ENCODE measurements around the gene FBXW8.

The FBXW8 gene

DNA sequence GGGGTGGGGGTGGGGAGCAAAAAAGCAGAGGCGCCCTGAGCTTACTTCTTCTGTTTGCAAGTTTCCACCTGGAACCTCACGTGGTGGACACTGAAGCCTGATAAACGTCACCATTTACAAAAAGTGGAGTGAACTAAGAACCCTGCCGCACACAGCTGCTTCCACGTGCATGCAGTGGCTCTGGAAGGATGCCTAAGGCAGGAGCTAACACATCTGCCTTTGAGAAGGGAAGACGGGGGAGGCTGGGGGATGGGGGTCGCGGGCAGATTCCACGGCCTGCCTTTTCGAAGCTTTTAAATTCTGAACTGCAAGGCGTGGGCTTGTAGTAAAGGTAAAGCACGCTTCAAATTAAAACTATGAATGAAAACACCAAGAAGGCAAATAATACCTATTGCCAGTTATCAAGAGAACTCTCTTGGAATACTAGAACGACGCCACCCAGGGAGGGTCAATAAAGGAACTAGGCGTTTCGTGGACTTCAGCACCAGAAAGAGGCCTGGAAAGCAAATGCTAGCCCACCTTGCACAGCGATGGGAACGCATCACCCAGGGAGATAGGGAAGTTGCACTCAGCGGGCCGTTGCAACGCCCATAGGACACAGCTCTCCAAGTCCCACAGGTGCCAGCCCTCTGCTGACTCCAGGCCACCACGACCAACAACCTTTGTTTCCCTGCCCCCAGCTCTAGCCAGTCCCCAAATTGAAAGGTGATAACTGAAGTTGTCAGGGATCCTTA, 126.7 kb downstream of the FBXW8 start:
- DNase-seq (ENCODE audit: low read depth in 2 of 2), result no peak

DNA sequence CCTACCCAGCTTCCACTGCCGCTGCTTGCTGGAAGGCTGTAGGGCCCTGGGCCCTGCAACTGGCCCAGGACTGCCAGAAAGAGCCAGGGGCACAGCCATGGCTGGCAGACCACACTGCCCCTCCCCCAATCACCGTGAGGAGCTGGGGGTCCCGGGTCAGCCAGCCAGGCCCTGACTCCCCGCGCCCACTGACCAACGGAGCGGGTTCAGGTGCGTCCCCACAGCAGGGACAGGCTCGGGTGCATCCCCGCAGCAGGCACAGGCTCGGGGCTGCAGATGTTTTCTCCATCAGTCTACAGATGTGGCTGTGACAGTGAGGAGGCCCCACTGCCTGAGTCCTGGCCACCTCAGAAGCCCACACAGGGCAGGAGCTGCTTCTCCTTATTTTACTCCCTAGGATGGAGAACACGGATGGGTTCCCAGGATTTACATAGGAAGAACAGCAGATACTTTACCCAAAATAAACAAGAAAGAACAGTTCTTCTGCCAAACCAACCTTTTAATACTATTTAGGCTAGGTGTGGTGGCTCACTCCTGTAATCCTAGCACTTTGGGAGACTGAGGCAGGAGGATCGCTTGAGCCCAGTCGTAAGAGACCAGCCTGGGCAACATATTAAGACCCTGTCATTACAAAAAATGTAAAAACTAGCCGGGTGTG, 127.4 kb downstream of the FBXW8 start:
- DNase-seq (ENCODE audit: low read depth in 2 of 2), result no peak

DNA sequence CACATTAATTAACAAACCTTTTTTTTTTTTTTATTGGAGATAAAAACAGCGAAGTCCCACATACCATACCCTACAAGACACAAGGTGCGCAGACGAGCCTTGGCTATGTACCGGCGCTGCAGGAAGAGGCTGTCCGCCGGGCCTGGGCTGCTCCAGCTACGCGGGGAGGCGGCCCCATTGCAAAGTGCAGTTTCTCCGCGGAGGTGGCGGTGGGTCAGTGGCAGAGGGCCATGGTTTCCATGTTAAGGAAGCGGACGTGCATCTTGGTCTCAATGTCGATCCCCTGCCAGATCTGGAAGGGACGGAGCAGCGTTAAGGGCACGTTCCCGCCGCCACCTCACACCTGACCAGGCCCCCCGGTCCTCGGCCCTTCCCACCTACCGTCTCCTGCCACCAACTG, 128.2 kb downstream of the FBXW8 start:
- no peak for DNase-seq (ENCODE audit: low read depth in 2 of 2)

DNA sequence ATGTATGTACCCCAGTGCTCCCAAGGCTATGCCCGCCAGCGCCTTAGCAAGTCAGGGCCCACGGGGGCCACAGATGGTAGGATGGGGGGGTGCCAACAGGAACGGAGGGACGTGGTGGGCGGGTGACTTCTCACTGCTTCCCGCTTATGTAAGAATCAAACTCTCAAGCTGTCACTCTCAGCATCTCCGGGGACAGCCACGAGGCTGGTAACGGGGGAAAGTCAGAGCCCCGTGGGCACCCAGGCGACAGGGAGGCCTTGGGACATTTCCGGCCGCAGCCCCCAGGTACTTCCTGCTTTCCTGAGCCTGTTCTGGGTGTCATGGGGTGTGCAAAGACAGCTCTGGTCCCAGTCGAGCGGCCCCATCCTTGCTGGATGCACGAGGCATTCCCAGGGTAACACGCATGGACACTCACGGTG, 129.2 kb downstream of the FBXW8 start:
- DNase-seq (ENCODE audit: low read depth in 2 of 2), result no peak

DNA sequence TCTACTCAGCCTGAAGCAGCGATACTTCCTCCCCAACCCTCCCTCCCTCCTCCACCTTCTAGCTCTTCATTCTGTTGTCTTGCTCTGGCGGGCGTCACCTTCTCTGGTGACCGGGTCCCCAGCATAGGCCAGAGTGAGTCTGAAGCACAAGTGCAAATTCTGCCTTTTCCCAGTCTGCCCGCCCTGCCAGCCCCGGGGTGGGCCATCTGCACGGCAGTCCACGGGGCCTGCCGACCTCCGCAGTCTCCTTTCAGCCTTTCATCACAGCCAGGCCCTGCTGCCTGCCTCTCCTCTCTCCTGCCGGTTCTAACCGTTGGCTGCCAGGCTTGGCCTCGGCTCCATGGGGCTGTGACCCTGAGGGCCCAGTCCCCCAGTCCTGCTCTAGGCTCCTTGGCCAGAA, 129.7 kb downstream of the FBXW8 start:
- no peak for DNase-seq (ENCODE audit: low read depth in 2 of 2)

DNA sequence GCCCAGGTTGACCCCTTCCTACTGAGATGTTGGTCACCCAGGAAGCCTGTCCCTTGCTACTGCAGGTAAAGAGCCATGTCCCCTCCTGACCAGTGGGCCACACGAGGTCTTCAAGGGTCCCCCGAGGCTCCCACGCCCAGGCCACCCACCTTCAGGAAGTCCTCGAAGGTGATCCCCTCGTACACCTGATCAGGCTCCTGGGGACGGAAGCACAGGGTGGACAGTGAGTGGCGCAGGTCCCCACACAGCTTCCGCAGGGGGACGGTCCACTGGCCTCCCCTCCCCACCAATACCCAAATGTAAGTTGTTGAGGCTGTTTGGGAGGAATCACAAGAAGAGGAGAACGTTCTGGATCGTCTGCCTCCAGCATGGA, 131.0 kb downstream of the FBXW8 start:
- no peak for DNase-seq (ENCODE audit: low read depth in 2 of 2)

DNA sequence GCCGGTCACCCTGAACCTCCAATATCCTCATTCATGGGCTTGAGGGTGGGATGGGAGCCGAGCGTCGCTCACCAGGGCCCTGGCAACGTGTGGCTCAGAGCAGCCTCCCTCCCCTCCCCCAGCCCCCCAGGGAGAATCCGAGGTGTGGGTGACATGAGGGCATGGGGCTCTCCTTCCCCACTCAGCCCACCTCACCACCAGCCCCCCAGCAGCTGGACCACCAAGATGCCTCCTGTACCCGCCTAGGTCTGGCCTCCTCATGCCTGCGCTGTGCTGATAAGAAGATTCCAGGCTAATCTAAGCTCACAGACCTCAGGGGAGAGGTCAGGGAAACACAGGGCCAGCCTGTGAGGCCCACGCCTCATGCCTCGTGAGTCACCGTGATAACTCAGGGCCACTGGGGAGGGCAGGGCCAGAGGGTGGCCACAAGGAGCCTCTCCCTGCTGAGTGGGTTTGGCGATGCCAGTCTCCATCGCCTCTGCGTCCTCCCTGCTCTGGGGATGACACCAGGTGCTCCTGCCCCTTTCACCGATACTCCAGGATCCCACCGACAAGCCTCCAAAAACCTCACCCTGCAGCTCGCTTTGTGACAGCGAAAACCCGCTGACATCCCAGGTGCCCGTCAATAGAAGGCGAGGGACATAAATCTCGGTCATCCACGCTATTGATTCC, 131.6 kb downstream of the FBXW8 start:
- no peak for DNase-seq (ENCODE audit: low read depth in 2 of 2)

DNA sequence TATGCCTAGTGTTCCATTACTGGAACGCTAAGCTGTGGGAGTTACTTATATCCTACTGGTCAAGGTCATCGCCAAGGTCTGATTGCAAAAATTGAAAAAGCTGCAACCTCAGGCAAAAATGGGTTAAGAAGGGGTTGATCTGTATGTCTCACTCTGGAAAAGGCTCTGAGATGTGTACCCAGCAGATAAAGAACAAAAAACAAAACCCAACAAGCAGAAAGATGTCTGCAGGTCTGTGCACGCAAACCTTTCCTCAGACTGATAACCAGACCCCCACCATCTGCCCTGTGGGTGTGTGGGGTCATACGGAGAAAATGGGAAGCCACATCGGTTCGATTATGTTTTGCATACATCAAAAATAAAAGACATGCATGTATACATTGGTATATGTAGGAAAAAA, 132.1 kb downstream of the FBXW8 start:
- DNase-seq (ENCODE audit: low read depth in 2 of 2), result no peak

DNA sequence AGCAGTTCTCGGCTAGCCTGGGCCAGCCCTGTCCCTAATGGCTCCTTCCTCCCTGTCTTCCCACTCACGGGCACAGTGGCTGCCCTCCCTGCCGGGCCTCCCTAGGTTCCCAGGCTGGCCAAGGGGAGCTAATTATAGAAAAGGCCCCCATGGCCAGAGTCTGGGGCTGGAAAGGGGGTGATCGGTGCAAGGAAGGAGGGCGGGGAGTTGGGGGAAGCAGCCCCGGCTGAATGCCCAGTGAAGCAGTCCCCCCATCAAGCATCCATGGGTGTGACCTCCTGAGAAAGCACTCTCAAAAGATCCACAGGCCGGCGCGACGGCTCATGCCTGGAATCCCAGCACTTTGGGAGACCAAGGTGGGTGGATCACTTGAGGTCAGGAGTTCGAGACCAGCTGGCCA, 133.6 kb downstream of the FBXW8 start:
- no peak for DNase-seq (ENCODE audit: low read depth in 2 of 2)

DNA sequence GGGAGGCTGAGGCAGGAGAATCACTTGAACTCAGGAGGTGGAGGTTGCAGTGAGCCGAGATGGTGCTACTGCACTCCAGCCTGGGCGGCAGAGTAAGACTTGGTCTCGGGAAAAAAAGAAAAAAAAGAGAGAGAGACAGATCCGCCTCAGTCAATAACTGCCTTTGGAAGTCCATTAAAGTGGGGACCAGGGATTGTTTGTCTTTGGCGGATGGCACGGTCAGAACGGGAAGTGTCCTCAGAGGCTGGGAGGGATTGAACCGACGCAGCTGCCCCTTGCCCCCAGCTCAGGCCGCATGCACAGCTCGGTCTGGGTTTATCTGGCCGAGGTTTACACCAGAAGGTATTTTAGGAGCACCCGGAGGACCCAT, 134.0 kb downstream of the FBXW8 start:
- DNase-seq (ENCODE audit: low read depth in 2 of 2), result no peak

DNA sequence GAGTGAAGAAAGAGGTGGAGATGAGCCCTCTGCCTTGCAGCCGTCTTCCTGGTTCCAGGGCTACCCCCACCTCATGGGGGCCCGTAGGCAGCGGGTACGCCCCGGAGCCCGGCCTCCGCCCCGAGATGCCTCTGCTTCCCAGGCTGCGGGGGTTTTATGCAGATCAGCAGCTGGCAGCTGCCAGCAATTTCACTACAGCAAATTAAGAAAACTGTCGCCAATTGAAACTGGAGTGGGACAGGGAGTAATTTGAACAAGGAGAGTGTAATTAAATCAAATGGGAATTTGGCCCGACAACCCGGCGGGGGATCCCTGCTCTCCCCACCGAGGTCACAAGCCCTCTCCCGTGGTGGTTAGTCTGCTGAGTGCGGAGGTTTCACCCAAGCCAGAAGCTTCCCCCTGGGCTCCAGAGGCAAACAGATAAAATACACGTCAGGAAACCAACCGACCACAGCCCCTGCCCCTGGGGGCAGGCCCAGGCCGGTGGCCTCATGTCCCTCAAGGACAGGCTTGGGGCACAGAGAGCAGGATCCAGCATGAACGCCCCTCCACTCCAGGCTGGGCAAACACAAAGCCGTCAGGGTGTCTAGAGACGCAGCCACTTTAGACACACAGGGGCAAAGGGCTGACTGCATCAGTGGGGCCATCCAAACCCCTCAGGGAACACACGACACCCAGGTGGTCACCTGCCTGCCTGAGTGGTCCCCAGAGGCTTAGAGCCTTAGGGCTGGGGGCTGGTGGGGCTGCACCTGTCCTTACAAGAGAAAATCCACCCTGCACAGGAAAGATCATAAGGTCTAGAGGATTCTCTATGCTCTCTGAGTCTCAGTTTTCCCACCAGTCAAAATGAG, 134.6 kb downstream of the FBXW8 start:
- DNase-seq (ENCODE audit: low read depth in 2 of 2), result no peak

DNA sequence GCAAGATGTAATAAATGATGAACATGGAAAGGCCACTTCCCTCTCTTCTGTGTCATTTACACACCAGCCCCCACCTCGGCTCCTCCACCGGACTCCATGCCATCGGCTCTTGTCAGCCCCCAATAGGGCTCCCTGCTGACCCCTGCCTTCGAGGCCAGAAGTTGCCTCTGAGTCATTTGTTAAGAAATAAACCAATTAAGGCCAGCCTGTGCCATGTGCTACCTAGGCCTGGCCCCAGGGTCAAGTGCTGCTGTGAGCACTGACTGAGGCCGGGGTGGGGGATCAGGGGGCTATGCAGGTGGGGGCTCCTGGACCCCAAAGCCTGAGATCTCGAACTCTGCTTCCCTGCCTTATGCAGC, 135.2 kb downstream of the FBXW8 start:
- DNase-seq (ENCODE audit: low read depth in 2 of 2), result no peak

DNA sequence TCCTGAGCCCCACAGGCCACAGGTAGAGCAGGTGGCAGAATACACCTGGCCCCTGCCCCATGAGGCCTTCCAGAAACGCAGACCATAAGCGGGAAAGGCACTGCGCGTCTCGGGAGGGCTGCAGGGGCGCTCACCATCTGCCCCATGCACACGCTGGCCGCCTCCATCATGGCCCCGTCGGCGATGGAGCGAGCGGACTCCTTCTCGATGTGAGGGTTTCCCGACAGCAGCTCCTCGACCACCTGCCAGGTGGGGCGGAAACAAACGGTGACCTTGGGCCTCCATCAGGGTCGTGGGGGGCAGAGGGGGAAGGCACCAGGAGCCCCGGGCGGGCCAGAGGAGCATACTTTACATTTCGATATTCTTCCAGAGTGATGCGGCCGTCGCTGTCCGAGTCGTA, 135.7 kb downstream of the FBXW8 start:
- DNase-seq (ENCODE audit: low read depth in 2 of 2), result no peak

DNA sequence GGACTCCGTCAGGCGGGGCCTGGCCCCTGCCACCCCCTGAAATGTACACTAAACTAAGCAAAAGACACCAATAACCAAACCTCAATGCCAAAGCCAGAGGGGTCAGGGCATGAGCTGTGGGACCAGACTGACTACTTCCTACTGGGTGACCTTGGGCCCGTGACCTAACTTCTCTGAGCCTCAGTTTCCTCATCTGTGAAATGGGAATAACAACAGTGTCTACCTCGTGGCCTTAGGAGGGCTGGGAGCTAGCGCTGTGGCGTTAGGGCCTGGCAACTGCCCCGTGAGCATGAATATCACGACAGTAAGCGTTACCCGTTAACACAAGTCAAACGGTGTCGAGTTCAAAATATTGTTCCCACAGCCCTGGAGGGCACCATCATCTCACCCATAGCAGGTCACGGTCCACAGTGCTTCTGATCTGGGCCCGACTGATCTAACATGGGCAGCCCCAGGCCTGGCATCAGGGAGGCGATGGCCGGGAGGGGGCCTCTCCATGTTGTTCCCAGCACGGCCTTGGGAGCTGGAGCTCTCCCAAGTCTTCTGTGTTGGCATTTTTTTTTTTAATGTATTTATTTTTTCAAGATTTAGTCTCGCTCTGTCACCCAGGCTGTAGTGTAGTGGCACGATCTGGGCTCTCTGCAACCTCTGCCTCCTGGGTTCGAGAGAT, 136.2 kb downstream of the FBXW8 start:
- DNase-seq (ENCODE audit: low read depth in 2 of 2), result no peak

DNA sequence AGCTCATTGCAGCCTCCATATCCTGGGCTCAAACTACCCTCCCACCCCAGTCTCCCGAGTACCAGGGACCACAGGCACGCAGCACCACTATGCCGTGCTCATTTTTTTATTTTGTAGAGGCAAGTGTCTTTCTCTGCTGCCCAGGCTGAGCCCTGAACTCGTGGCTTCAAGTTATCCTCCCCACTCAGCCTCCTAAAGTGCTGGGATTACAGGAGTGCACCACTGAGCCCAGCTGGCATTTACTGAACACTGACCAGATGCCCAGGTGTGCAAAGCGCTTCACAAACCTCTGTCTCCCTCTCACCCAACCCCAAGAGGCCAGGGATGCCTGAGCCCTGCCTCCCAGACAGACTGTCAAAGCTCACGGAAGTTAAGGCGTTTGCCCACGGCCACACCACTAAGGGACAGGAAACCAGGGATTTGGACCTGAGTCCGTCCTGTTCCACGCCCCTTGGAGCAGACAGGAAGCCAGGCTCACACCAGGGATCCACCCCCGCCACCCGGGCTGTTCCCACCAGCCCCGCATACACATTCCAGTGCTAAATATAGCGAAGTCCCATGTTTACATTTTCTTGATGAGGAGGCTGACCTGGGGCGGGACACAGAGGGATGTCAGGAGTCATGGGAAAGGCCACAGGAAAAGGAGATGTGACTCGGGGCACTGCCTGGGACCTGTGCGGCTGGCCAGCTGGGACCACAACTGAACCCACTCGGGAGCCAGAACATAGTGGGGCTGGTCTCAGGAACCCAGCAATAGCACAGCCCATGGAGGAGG, 137.2 kb downstream of the FBXW8 start:
- no peak for DNase-seq (ENCODE audit: low read depth in 2 of 2)

DNA sequence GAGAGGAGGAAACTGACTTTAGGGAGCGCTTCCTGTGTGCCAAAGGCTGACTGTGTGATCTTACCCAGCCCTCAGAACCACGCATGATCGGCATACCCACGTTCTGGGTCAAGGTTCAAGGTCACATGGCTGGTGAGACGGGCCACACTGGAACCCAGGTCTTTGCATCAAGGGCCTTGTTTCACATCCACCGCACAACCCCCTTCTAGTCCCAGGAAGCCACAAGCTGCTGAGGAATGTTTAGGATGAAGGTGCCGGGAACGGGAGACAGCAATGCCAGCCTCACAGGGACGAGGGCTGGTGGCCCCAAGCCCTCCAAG, 137.8 kb downstream of the FBXW8 start:
- DNase-seq (ENCODE audit: low read depth in 2 of 2), result no peak

DNA sequence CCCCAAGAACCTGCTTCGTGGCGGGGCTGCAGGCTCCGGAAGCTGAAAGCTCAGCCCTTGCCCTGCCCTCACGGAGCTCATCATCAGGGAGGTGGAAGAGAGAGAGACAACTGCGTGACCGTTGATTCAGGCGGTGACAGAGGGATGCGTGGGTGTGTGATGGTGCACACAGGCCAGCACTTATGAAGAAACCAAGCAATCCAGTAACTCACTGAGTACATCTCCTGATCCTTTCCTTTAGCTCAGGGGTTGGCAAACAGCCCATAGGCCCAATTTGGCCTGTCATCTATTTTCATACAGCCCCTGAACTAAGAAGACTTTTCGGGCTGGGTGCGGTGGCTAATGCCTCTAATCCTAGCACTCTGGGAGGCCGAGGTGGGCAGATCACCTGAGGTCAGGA, 138.5 kb downstream of the FBXW8 start:
- no peak for DNase-seq (ENCODE audit: low read depth in 2 of 2)

DNA sequence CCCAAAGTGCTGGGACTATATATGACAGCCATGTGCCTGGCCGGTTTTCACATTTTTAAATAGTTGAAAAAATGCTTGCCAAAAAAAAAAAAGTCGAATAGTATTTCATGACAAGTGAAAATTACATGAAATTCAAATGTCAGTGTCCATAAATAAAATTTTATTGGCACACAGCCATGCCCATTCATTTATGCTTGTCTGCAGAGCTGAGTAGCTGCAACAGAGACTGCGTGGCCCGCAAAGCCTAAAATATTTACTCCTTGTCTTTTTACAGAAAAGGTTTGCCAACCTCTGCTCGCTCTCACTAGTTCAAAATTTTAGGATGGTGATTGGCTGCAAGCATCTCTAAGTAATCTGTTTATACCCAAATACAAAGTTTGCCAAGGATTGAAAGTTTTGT, 139.3 kb downstream of the FBXW8 start:
- DNase-seq (ENCODE audit: low read depth in 2 of 2), result no peak

DNA sequence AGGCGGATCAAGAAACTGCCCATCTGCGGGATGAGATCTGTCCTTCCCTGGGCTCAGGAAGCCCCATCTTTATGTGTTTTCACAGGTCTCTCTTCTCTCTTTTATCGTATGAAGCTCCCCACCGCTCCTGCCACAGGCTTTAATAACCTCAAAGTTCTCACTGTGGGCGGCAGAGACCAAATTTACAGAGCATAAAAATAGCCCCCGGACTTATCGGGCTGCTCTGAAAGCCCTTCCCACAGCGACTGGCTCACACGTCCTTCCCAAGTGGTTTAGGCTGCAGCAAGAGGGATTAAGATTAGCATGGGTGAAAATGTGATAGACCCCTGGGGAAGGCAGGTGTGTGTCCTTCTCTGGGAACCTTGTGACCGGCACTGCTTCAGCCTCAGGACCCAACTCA, 140.6 kb downstream of the FBXW8 start:
- DNase-seq (ENCODE audit: low read depth in 2 of 2), result no peak

DNA sequence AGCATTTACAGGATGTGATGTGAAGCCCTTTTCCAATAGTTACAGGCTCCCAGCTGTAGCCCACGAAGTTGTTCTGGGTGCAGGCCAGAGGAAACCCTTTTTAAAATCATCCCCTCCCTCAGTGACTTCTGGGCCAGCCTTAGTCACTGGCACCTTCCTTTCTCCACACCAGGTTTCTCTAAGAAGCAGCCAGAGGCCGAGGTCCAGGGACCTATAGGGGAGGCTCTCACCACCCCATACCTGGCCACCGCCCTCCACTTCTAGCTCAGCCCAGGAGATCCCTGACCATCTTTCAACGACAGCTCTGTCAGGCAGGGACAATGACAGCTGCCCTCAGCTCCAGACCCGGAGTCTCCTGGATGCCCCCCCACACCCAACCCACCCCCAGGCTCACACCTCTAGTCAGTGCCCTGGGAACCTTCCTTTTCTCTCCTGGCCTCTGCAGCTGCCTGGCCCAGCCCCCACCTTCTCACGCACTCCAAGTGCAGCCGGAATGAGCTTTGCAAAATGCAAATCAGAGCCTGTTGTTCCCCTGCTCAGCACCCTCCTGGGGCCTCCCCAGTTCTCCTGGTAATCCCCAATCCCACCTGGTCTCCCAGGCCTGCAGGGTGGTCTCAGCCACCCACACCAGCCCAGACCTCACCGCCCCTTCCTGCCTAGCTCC, 141.8 kb downstream of the FBXW8 start:
- DNase-seq (ENCODE audit: low read depth in 2 of 2), result no peak

DNA sequence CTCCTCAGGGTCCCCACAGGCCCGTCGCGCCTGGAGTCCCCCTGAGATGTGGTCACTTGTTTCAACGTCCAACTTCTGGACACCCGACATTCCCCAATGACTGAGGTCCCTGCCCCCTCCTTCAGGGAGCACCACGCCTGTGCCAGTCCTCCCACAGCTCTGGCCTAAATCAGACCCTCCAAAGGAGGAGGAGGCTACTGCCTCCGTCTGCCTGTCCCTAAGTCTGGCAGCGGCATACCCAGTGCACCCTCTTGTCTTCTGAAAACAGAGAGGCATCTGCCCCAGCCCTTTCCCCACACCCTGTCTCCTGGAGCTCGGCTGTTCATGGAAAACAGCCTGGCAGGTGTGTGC, 142.3 kb downstream of the FBXW8 start:
- DNase-seq (ENCODE audit: low read depth in 2 of 2), result no peak
